ENCODE measurements around the gene ATP6AP2.

- TF ChIP-seq CTCF (conservative IDR thresholded peaks at IDR 0.05) = no peak
- TF ChIP-seq ZFX (IDR thresholded peaks at IDR 0.05) = no peak
Observed at GRCh38 chrX:40564447-40564846, 16.3 kb upstream of the ATP6AP2 start.

All from C4-2B (cell line).